ENCODE data around the gene BTBD7.

Gene BTBD7

DNA sequence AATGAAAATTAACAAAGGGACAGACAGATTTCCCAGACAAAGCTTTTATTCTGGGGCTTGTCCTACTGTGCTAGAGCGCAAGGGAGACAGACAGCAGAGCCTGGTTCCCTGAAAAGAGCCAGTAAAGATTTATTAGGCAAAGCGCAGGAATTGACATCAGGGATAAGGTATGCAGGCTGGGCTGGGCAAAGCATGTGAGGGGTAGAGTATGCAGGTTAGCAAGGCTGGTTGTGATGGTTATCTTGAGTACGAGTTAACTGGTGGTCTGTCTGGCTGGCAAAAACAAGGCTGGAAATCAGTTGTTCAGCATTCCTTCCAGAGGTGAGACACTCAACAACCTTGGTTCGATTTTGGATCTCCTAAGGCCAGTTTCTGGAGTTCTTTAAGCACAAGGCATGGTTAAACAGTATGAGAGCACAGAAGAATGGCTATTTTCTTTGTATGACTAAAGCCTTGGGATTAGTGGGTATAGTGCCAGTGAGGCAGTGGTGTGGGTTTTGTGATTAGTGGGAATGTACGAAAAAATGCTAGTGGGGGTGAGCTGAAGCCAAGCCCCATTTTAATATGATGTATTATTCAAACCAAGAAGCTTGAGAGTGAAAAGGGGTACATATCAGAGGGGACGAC, 30.9 kb downstream of the BTBD7 start:
- DNase-seq (ENCODE audit: low read depth) = no peak

DNA sequence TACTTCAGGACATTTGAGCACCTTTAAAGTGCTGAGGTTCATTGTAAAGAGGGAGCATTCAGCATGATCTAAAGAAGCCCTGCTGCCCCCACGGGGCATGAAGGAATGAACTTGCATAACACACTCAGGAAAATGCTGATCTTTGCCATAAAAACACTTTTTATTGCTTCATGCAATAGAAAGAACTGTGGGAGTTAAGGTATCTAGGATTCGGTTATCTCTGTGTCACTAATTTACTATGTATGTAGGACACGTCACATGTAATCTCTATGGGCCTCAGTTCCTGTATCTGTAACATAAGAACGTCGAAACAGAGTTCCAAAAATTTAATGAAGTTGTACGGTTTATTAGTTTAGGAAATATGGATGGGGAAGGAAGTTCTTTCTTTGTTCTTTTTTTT, 33.0 kb downstream of the BTBD7 start:
- no peak for DNase-seq (ENCODE audit: low read depth)

DNA sequence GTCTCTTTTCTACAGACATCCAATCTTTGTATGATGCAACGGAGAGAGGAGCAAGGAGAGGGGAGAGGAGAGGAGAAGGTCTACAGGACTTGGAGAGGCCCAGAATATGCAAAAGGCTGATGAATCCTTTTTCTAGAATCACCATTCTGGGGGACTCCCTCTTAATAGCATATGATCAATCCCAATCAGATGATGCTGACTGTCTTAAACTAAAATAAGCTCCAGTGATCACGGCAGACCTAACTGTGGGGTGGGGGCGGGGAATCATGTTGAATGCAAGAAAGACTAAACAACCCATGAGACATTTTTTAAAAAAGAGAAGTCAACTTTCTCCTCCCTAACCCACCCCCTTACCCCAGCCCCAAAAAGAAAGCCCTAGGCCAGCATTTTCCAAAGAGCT, 33.4 kb downstream of the BTBD7 start:
- no peak for DNase-seq (ENCODE audit: low read depth)

DNA sequence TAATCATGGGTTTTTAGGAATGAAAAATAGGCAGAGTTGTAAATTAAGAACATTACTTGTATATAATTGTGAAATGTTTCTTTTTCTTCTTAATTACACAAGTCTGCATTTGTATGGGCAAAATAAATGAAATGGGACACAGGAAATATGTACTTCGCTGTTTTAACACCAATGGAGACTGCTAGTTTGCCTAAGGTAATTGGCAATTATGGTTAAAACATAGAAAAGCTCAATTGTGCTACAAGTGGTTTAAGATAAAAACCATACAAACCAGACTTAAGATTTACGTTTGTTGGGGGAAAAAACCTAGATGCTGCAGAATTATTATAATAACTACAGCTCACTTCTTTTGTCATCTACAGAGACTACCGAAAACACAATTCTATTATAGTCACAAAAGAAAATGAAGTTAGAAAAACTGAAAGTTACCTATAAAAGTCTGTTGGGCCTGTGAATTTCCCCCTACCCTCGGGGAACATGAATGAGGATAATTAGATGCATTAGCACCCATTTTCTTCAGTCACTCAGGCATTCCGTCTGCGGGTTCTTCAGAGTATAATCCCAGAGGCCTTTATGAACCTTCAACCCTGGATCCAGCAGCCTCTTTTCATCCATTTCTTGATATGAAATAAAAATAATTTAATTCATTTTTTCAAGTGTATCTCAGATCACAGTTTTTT, 37.2 kb downstream of the BTBD7 start:
- DNase-seq (ENCODE audit: low read depth) = no peak

DNA sequence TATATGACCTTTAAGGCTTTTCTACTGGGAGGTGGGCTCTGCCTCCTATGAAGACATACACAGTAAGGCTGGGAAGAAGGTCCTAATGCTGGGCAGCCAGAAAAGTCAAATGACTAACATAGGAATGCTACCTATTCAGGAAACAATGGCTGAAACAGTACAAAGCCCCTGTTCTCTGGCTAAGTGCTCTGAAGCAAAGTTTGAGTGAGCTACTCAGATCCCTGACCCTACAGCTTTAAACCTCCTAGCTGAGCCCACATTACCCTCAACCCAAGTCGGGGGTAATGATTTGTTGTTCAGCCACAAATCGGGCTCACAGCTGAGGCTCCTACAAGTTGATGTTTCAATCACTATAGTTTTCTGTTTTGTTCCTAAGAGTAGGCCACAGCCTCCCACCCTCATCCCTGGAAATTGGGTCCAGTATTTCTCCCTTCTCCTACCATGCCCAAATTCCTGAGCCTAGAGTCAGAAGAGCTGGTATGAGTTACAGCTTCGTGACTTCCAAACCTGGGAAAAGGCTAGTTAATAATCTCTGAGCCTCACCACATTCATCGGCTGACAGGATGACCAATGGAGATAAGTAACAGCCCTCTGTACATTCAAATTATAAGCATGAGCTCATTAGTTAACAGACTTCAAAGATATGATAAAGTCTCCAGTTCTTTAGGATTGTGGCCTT, 46.5 kb downstream of the BTBD7 start:
- no peak for DNase-seq (ENCODE audit: low read depth)

DNA sequence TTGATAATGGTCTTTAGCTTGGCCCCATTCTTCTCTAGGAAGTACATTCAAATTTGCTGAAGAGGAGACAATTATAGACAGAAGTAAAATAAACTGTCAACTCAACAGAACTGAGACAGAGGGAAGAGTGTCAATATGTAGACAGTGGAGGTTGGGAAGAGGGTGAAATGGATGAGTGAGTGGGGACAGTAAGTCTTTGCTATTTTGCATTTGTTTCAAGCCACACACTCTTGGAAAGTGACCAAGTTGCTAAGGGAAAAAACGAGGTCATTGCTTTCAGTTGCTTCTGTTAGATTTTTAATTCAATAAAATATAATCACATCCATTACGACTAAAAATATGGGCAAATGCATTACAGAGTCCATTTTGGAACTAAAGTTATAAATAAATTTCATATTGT, 47.8 kb downstream of the BTBD7 start:
- no peak for DNase-seq (ENCODE audit: low read depth)

DNA sequence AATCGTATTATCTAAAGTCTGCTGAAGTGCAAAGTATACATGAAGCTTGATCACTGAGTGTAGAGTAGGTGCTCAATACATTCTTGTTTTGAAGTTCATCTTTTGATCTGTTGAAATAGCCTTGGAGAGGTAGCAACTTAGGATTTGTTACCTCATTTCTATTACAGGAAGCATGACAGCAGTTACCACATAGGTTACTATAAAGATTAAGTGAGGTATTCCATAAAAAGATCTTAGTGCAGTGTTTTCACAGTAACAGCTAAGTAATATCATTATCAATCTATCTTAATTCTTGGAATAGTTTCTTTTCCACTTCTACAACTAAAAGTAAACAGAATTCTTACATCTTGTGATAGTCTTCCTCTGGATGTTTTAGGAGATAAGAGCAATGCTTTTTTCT, 50.9 kb downstream of the BTBD7 start:
- no peak for DNase-seq (ENCODE audit: low read depth)

DNA sequence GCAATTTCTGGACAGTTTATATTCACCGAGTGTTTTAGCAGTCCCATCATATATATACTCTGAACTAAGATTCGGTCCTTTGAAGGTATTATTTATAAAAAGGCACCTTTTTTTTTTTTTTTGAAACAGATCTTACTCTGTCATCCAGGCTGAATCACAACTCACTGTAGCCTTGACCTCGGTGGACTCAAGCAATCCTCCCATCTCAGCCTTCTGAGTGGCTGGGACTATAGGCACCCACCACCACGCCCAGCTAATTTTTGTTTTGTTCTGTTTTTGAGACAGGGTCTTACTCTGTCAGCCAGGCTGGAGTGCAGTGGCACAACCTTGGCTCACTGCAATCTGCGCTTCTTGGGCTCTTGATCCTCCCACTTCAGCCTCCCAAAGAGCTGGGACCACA, 52.1 kb downstream of the BTBD7 start:
- no peak for DNase-seq (ENCODE audit: low read depth)

DNA sequence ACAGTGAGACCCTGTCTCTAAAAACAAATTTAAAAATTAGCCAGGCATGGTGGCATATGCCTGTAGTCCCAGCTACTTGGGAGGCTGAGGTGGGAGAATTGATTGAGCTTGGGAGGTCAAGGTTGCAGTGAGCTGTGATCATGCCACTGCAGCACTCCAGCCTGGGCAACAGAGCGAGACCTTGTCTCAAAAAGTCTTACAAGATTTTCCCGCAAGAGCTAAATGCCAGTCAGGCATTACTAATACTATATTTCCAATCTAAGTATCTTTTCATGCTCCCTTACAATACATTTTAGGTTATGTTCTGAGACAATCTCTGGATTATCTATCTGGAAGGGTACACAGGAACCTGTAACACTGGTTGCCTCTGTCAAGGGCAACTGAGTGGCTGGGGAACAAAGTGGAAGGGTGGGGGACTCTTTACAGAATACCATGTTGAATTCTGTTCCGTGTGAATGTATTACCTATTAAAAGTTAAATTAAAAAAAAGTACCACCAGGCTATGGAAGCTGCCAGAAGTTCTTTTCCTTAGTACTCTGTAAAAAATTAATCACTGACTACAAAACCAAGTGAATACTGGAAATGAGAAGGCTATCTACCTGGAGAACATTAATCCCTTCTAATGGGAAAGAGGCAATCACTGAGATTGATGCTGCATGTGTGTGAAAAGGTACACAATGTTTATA, 56.7 kb downstream of the BTBD7 start:
- no peak for DNase-seq (ENCODE audit: low read depth)

DNA sequence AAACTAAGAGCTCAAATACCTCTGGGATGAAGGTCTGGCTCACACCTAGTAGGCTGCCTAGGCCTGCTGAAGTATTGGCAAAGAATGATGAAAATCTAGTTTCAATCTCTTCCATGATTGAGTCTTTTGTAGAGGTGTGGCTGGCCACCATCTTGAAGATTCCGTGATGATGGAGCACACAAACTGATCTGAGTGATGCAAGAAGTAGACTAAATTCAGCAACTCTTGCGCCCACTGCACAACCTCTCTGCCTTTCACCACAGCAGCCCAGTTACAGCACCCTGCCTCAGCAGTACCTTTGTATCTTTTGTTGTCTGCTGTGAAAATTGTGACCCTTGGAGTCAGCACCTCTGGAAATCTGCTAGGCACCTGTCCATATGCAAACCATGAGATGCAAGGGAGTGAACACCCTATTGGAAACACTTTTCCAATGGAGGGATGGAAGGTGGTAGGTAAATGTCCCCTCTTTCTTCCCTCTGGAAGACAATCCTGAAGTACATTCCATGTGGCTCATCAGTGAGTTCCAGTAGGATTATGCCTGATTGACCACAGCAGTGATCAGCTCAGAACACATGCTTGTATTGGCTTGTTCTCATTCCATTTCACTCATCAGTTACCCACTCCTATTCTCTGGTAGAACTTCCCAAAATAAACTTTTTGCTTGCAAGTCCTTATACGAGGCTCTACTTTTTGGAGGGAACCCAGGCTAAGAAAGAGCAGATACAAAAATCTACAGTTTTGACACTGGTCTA, 58.6 kb downstream of the BTBD7 start:
- DNase-seq (ENCODE audit: low read depth) = no peak

DNA sequence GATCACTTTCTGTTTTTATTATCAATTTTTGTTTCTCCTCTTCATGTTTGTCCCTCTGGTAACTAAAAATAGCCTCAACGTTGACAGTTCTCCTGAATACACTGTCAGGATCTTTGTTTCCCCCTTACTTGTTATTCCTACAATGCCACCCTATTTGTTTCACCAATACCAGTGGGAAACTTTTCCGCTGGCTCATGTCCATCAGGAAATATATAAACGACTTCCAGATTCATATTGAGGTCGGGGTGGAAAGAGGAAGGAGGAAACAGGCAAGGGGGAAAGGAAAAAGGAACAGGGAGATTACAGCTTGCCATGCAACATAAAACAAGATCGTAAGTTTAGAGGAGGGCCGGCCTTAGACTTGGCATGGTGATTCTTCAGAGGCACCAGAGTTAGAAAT, 61.7 kb downstream of the BTBD7 start:
- DNase-seq (ENCODE audit: low read depth) = no peak

DNA sequence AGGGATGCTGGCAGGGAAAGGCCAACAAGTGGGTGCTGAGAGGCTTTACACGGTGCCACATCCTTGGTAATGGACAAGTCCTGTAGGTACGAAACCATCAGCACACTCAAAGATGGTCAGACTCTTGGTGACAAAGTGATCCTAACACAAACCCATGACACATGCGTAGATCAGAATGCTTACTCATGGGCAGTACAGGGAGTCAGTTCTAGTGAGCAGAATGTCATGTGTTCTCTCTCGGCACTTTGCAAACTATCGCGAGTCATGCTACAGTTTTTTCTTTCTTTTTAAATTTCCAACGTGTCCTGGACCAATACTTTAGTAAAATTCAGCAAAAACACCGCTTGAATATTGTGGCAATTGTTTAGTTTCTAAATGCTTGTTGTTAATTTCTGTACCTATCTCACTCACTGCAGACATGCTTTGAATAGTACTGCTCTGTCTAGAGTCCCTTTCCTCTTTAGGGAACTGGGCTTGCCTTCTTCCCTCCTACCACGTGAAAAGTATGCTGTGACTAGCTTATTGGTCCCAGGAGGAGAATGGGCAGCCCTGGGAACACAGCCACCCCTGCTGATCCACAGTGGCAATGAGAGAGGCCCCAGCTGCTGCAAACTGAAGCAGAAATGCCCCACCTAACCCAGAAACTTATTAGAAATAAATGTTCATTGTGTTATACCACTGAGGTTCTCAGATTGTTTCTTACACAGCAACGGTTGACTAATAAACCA, 63.3 kb downstream of the BTBD7 start:
- no peak for DNase-seq (ENCODE audit: low read depth)

DNA sequence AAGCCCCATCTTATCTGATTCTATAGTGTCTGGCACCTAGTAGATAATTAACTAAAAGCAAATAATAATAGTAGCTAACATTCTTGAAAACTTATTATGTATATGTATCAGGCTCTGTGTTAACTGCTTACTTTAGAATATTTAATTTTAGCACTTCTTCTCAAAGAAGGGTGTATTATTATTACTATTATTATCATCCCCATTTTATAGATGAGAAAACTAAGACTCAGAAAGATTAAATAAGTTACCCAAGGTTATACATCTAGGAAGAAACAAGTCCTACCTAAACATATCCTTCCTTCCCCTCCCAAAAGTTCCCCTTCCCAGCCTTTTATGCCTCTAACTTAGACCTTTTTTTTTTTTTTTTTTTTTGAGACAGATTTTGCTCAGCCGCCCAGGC, 64.4 kb downstream of the BTBD7 start:
- DNase-seq (ENCODE audit: low read depth) = no peak

DNA sequence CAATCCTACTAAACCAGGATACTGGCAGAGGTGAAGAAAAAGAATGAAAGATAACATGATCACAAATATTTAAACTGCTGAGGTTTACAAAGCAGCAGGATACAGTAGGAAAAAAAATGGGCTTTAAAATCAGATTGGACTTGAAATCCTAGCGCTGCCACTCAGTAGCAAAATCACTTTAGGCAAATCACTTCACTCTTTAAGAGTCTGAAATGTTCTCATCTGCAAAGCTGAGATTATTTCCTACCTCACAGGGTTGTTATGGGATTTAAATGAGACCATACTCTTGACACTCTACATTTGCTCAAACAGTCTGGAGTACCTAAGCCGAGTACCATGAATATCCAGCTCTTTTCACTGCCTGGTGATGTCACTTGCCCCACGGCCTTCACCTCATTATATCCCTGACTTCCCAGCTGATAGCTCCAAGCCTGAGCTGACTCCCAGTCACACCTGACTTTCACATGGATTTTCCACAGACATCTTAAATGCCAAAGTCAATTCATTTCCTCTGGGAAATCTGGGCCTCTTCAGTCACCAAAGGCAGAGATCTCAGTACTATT, 65.6 kb downstream of the BTBD7 start:
- no peak for DNase-seq (ENCODE audit: low read depth)

DNA sequence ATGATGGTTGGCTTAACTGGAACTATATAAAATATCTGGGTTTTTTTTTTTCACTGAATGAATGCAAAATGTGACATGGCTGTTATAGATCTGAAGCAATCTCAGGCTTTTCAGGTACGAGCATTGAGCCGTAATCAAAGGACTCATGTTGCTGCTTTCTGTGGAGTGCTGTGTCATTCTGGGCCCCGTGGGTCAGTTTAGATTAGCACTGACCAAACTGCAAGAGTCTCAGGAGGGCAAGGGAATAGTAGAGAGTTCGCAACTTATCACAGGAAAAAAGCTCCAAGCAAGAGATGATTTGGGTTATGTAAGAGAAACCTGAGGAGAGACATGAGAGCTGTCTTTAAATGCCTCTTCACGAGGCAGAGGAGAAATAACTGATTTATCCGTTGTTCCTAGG, 66.7 kb downstream of the BTBD7 start:
- no peak for DNase-seq (ENCODE audit: low read depth)

DNA sequence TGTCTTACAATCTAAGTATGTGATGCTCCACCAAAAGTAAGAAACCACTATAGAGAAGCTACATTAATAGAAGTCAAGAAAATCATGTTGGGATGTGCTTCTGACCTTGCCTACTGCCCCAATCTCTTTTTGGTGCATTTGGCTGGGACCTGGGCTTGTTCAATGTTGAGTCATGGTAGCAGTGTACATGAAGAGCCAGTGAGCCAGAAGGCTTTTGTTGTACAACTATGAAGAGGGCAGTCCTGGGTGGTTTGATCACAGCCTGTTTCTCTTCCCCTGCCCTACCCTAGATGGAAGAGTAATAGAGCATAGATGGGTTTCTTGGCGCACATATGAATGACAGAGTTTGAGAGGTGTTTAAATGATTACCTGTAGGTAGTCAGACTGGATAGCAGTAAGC, 69.4 kb downstream of the BTBD7 start:
- no peak for DNase-seq (ENCODE audit: low read depth)

DNA sequence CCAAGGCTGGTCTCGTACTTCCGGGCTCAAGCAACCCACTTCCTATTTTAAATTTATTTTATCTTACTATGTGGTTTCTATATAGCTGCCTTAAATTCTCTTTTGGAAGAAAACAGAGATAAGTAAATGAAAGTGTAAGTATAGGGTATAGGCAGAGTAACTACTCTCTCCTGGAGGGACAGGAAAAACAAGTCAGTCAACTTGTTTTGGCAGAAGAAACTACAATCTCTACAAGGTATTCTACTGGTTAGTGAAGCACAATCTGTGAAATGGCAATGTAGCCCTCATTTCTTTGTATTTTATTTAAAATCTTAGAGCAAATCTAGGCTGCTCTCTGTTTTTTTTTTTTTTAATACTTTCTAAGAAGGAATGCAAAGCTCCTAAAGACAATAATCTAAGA, 70.4 kb downstream of the BTBD7 start:
- no peak for DNase-seq (ENCODE audit: low read depth)

DNA sequence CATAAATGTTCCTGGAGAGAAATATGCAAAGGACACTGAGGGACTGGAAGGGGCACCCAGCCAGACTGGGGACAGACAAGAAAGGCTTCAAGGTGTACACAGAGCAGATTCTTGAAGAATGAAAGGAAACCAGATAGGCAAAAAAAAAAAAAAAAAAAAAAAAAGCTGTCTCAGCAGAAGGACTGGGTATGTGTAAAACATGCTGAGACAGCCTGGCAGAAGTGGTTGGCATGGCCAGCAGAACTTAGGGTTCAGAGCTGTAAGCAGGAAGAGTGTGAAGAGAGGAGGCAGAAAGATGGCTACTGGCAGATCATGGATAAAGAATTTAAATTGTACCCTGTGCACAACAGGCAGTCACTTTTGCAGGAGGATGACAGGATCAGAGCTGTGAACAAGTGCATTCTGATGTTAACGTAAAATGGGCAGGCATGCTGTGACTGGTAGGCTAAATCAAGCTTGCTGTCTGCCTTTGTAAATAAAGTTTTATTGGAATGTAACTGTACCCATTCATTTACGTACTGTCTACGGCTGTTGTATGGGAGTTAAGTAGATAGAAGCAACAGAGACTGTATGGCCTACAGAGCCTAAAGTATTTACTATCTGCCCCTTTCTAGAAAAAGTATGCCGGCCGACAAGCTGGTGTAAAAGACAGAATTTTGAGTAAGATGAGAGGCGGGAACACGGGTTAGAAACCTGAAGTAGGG, 83.6 kb downstream of the BTBD7 start:
- no peak for DNase-seq (ENCODE audit: low read depth)

DNA sequence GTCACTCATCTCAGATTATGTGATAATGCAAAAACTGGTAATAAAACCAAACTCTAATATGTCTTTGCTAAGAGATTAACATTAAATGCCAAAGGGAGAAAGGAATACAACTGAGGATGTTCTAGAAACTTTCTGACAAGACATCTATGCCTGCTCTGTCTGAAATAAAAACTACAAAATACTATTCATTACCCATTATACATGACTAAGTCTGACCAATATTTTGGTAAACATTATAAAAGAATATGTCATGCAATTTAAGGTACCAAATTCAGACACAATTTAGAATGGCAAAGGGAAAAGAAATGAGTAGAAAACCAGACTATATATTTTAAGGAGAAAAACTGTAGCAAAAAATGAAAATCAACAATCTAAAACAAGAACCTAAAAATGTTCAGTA, 86.3 kb downstream of the BTBD7 start:
- DNase-seq (ENCODE audit: low read depth) = no peak

DNA sequence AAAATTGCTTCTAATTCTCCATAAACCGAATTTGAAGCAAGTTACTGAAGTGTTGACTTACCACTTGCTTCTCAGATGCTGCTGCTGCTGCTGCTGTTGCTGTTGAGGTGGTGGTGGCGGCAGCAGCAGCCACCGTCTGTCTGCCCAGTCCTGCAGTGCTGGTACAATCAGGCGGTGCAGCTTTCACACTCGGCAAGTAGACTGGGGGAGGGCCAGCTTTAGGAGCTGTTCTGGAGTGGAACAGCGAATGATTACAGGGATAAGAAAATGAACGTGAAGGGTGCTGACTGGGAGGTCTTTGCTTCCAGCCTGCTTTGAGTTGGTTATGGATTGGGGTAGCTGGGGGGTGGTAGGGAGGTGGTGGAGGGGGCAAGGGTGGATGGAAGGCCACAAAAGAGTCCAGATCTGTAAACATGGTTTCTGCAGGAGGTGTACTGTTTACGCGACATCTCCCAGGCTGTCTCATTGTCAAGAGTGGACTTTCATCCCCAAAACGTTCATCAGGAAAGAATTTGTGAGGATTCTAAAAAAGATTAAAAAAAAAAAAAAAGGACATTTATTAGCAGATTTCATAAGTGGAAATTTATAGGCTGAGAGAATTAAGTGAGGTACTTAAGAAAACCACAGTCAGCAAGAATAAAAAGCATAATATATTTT, 86.9 kb downstream of the BTBD7 start:
- DNase-seq (ENCODE audit: low read depth) = no peak
